HG02642 (cell line): ENCODE data around the gene MYNN.
A peak's percentile ranks its signal among the peaks of the same experiment; 100 is the strongest.

Source experiments
- ATAC-seq: cut with Tn5 transposase; IDR thresholded peaks from one replicate; pipeline ENCODE4 v1.9.1; 2021; ENCODE audit warnings: mild to moderate bottlenecking; ENCODE audit not compliant: unreplicated experiment, poor library complexity

MYNN gene

GRCh38 chr3:169822091-169822490 is 48.9 kb downstream of the MYNN start:
- ATAC-seq: no peak

GRCh38 chr3:169822540-169822939 is 49.3 kb downstream of the MYNN start:
- no peak for ATAC-seq

- no peak for ATAC-seq
Observed at GRCh38 chr3:169822983-169823382, 49.8 kb downstream of the MYNN start.

GRCh38 chr3:169825316-169825715 is 52.1 kb downstream of the MYNN start:
- ATAC-seq: no peak

- ATAC-seq: no peak
Observed at GRCh38 chr3:169827712-169828111, 54.5 kb downstream of the MYNN start.

GRCh38 chr3:169835533-169835932 is 62.3 kb downstream of the MYNN start:
- ATAC-seq: no peak

- ATAC-seq: peak; percentile 83
Observed at GRCh38 chr3:169836078-169836941, 63.1 kb downstream of the MYNN start.

GRCh38 chr3:169836942-169837275 is 63.7 kb downstream of the MYNN start:
- ATAC-seq: no peak

GRCh38 chr3:169838511-169839030 is 65.4 kb downstream of the MYNN start:
- no peak for ATAC-seq
